HCT116 (cell line): ENCODE measurements around the gene ERBB4. TPM values are rescaled to one million over a fixed set of nuclear protein-coding genes. Genes with fewer than 3 reads are reported as not detected.

Experiments used
- ATAC-seq: fragments of 200-7000 bp; cut with Tn5 transposase; 2 replicates; pipeline ENCODE4 v1.9.1; 2020; ENCODE audit warnings: mild to moderate bottlenecking, moderate library complexity
- BruUV-seq: library from RNA; stranded (reverse); fragments of 400-500 nt; replicated peaks from 2 replicates; lab custom pipeline; 2021; lab: Mats Ljungman, UMichigan
- CTCF ChIA-PET: fragments of 300-600 bp; sonication (Branson Sonifier 250); formaldehyde crosslinking; loops from one replicate; lab custom pipeline; 2021; ENCODE audit warnings: antibody characterized with exemption; lab: Charles Lee
- POLR2A ChIA-PET: fragments of 300-600, 350-600 bp; sonication (Branson Sonifier 250); formaldehyde crosslinking; loops from one replicate; lab custom pipeline; 2021; ENCODE audit warnings: antibody characterized with exemption; lab: Charles Lee
- RAD21 ChIA-PET, 2 experiments: fragments of 300-600 bp; sonication (Branson Sonifier 250); formaldehyde crosslinking; loops; one replicate each; lab custom pipeline; 2023; ENCODE audit warnings: low total read pairs in 2 of 2; ENCODE audit not compliant: uncharacterized antibody in 2 of 2, unreplicated experiment in 2 of 2, low non-redundant PET in 1 of 2; lab: Charles Lee
- DNase-seq: peaks from one replicate; pipeline ENCODE4 v3.0.0-alpha.2; 2010; ENCODE audit warnings: low read depth, low spot score
- H2AFZ ChIP-seq: fragments of 200-600 bp; shearing (Covaris generic), sonication (generic); 2 replicates; pipeline ENCODE4 v1.6.1; 2017; ENCODE audit warnings: low read depth, mixed run types, mixed read lengths, antibody characterized with exemption, low read length; ENCODE audit not compliant: poor library complexity, severe bottlenecking
- H3K27ac ChIP-seq: 2 replicates; pipeline ENCODE4 v1.5.1; 2012; ENCODE audit warnings: low read depth, low read length
- H3K27me3 ChIP-seq: fragments of 200-600 bp; sonication (generic); 2 replicates; pipeline ENCODE4 v1.6.1; 2016; ENCODE audit warnings: mixed run types, low read length, mixed read lengths; ENCODE audit not compliant: insufficient read depth
- H3K36me3 ChIP-seq, 2 experiments: fragments of 200-500 bp in 1 of 2; fragments of 200-600 bp in 1 of 2; sonication (Bioruptor generic) in 1 of 2; sonication (generic) in 1 of 2; 2 replicates each; pipeline versions ENCODE4 v1.5.1 to v1.6.1; 2014 to 2016; ENCODE audit warnings: low read length in 2 of 2, inconsistent platforms in 1 of 2, mixed read lengths in 1 of 2, mixed run types in 1 of 2; ENCODE audit not compliant: insufficient read depth in 2 of 2, control insufficient read depth in 1 of 2
- H3K4me1 ChIP-seq, 2 experiments: fragments of 200-600 bp in 1 of 2; sonication (generic) in 1 of 2; 2 replicates each; pipeline versions ENCODE4 v1.5.1 to v1.6.1; 2012 to 2017; ENCODE audit warnings: low read length in 2 of 2, inconsistent platforms in 1 of 2, mild to moderate bottlenecking in 1 of 2, mixed read lengths in 1 of 2, mixed run types in 1 of 2, moderate library complexity in 1 of 2; ENCODE audit not compliant: insufficient read depth in 2 of 2, control insufficient read depth in 1 of 2
- H3K4me2 ChIP-seq: fragments of 200-600 bp; sonication (generic); 2 replicates; pipeline ENCODE4 v1.6.1; 2017; ENCODE audit warnings: mixed run types, low read length, mixed read lengths
- H3K4me3 ChIP-seq, 2 experiments: fragments of 200-600 bp in 1 of 2; sonication (generic) in 1 of 2; replicated peaks in 1 of 2; 2 replicates each; pipeline ENCODE4 v1.5.1; 2011 to 2016; ENCODE audit warnings: low read length in 2 of 2, control low read depth in 1 of 2, low read depth in 1 of 2, mild to moderate bottlenecking in 1 of 2, mixed read lengths in 1 of 2, mixed run types in 1 of 2
- H3K79me2 ChIP-seq: fragments of 200-600 bp; sonication (generic); 2 replicates; pipeline ENCODE4 v1.6.1; 2017; ENCODE audit warnings: mild to moderate bottlenecking, mixed run types, low read length, moderate library complexity, mixed read lengths; ENCODE audit not compliant: insufficient read depth
- H3K9ac ChIP-seq: fragments of 200-600 bp; sonication (generic); 2 replicates; pipeline ENCODE4 v1.6.1; 2016; ENCODE audit warnings: low read length, mixed read lengths
- H3K9me2 ChIP-seq: fragments of 200-600 bp; sonication (generic), shearing (Covaris generic); 2 replicates; pipeline ENCODE4 v1.6.1; 2017; ENCODE audit warnings: mixed run types, mild to moderate bottlenecking, moderate library complexity; ENCODE audit not compliant: insufficient read depth
- H3K9me3 ChIP-seq, 2 experiments: fragments of 200-500 bp in 1 of 2; fragments of 200-600 bp in 1 of 2; sonication (Bioruptor generic) in 1 of 2; sonication (generic) in 1 of 2; 2 replicates each; pipeline ENCODE4 v1.6.1; 2014 to 2017; ENCODE audit warnings: low read length in 2 of 2, mixed read lengths in 2 of 2, inconsistent platforms in 1 of 2, low read depth in 1 of 2, mild to moderate bottlenecking in 1 of 2, mixed run types in 1 of 2, moderate library complexity in 1 of 2; ENCODE audit not compliant: control insufficient read depth in 1 of 2, insufficient read depth in 1 of 2
- H4K20me1 ChIP-seq: fragments of 200-600 bp; sonication (generic), shearing (Covaris generic); 2 replicates; pipeline ENCODE4 v1.6.1; 2017; ENCODE audit warnings: mixed run types, mild to moderate bottlenecking, moderate library complexity; ENCODE audit not compliant: insufficient read depth
- ATF3 ChIP-seq: IDR thresholded peaks from 2 replicates; pipeline ENCODE4 v1.6.1; 2012
- CBX3 ChIP-seq: IDR thresholded peaks from 2 replicates; pipeline ENCODE4 v1.6.1; 2012; ENCODE audit warnings: low read depth
- CTCF ChIP-seq, 3 experiments: fragments of 200-600 bp in 1 of 3; sonication (generic) in 1 of 3; IDR thresholded peaks in 2 of 3; conservative IDR thresholded peaks in 1 of 3; 2 replicates each; pipeline ENCODE4 v1.5.1; 2012 to 2017; ENCODE audit warnings: low read depth in 2 of 3, low read length in 2 of 3, antibody characterized with exemption in 1 of 3, borderline replicate concordance in 1 of 3, control low read depth in 1 of 3, mild to moderate bottlenecking in 1 of 3, mixed read lengths in 1 of 3, mixed run types in 1 of 3, moderate library complexity in 1 of 3; ENCODE audit not compliant: insufficient read depth in 1 of 3
- FOSL1 ChIP-seq: IDR thresholded peaks from 2 replicates; pipeline ENCODE4 v1.6.1; 2012; ENCODE audit warnings: low read depth
- JUND ChIP-seq: IDR thresholded peaks from 2 replicates; pipeline ENCODE4 v1.6.1; 2012
- MAX ChIP-seq: IDR thresholded peaks from 2 replicates; pipeline ENCODE4 v1.6.1; 2012
- RAD21 ChIP-seq: IDR thresholded peaks from 2 replicates; pipeline ENCODE4 v1.6.1; 2012; ENCODE audit warnings: low read depth, mild to moderate bottlenecking
- SIN3A ChIP-seq: IDR thresholded peaks from 2 replicates; pipeline ENCODE4 v1.6.1; 2012; ENCODE audit warnings: low read depth
- SP1 ChIP-seq: IDR thresholded peaks from 2 replicates; pipeline ENCODE4 v1.6.1; 2012; ENCODE audit warnings: low read depth
- TCF7L2 ChIP-seq: IDR thresholded peaks from 2 replicates; pipeline ENCODE4 v1.7.0; 2011; ENCODE audit warnings: borderline replicate concordance, inconsistent platforms; ENCODE audit not compliant: insufficient read depth, insufficient read length; ENCODE audit errors: extremely low read depth
- intact Hi-C: fragments of 100-400 bp; cut with micrococcal nuclease; formaldehyde crosslinking; loops from 2 replicates; pipeline ENCODE4 v1.10.0; 2022
- total RNA-seq: library from RNA; stranded (reverse); gene quantifications from one replicate; pipeline ENCODE4 v1.2.1, GENCODE V29; 2021; ENCODE audit not compliant: unreplicated experiment

ERBB4 gene
- total RNA-seq, 1 experiment from 2014 or later = 0.10 TPM

- ChIA-PET POLR2A (no interaction called here), RAD21 (no interaction called here)
- no peak for DNase-seq
- no peaks in the 10 kb centered on the region for H3K79me2 ChIP-seq
- no peaks in the 10 kb centered on the region for H3K9me3 ChIP-seq
- H3K9me2 ChIP-seq = no peaks in the 10 kb centered on the region
- no peak overlapping the region for H3K9ac ChIP-seq
- H3K27ac ChIP-seq = no peak overlapping the region
- no peak overlapping the region for H3K4me2 ChIP-seq
- H4K20me1 ChIP-seq = no peaks in the 10 kb centered on the region
- H3K36me3 ChIP-seq = no peaks in the 10 kb centered on the region
- TF ChIP-seq RAD21 (no peak), SIN3A (no peak), MAX (no peak), FOSL1 (no peak), CTCF (IDR thresholded peaks at IDR 0.05 in 2 of 3, conservative IDR thresholded peaks at IDR 0.05 in 1 of 3; ENCODE audit: borderline replicate concordance in 1 of 3, insufficient read depth in 1 of 3, low read depth in 2 of 3, low read length in 2 of 3) (no peak), CBX3 (no peak), JUND (no peak), TCF7L2 (no peak), ATF3 (no peak), SP1 (no peak)
- TF ChIP-seq, all 23 proteins: peak for 0
- intact Hi-C loops = no loop called here
- no TSS peak for BruUV-seq
- Histone ChIP-seq H3K27me3 (no peaks in the 10 kb centered on the region), H3K4me3 (no peak overlapping the region), H2AFZ (no peak overlapping the region), H3K4me1 (no peaks in the 10 kb centered on the region)
- CTCF ChIA-PET = no interaction called here
- ATAC-seq = no peak
These were observed 357.0 kb downstream of the ERBB4 start for GRCh38 chr2:212181646-212182045.
